T47D (cell line): Measurements from ENCODE around the gene EXOC2.

Experiments used
- DNase-seq, 2 experiments: peaks; one replicate each; pipeline versions ENCODE4 v3.0.0 to v3.0.0-alpha.2; 2011 to 2012; ENCODE audit warnings: low read depth in 1 of 2, low spot score in 1 of 2
- JUND ChIP-seq: IDR thresholded peaks from 2 replicates; pipeline ENCODE4 v1.6.1; 2012; ENCODE audit warnings: low read depth
- in situ Hi-C: cut with HindIII; loops from 2 replicates; pipeline ENCODE4 v1.10.0; 2016; ENCODE audit warnings: low sequenced_read_pairs, low pct_unique_long_range_greater_than_20kb

EXOC2 gene

GRCh38 chr6:692858-693722, at the start of gene EXOC2:
Gene EXOC2, minus strand, starts transcription at chr6:693139. Its CDS starts 55,321 bp downstream, at chr6:637818.
- TF ChIP-seq JUND: no peak
- peak; percentile 60 to 89 for DNase-seq
- in situ Hi-C loops: no loop called here

GRCh38 chr6:741410-742339, 48.7 kb upstream of the EXOC2 start:
- no peak for TF ChIP-seq JUND
- in situ Hi-C loops: no loop called here
- no peak for DNase-seq

- in situ Hi-C loops: no loop called here
Observed at GRCh38 chr6:736657-737446, 43.9 kb upstream of the EXOC2 start.

GRCh38 chr6:733431-734219, 40.7 kb upstream of the EXOC2 start:
- in situ Hi-C loops: no loop called here
- no peak for TF ChIP-seq JUND
- no peak for DNase-seq

More at GRCh38 chr6:736657-737446, 43.9 kb upstream of the EXOC2 start:
- no peak for TF ChIP-seq JUND
- no peak for DNase-seq

- no peak for DNase-seq
- in situ Hi-C loops: no loop called here
Observed at GRCh38 chr6:731924-732323, 39.0 kb upstream of the EXOC2 start.

GRCh38 chr6:729606-730320, 36.8 kb upstream of the EXOC2 start:
- no peak for DNase-seq
- TF ChIP-seq JUND: no peak
- in situ Hi-C loops: no loop called here

More at GRCh38 chr6:731924-732323, 39.0 kb upstream of the EXOC2 start:
- TF ChIP-seq JUND: no peak

- no peak for DNase-seq
- TF ChIP-seq JUND: no peak
- in situ Hi-C loops: no loop called here
Observed at GRCh38 chr6:727856-728255, 34.9 kb upstream of the EXOC2 start.

GRCh38 chr6:723540-723939, 30.6 kb upstream of the EXOC2 start:
- TF ChIP-seq JUND: no peak
- in situ Hi-C loops: no loop called here
- DNase-seq: no peak

- in situ Hi-C loops: no loop called here
- TF ChIP-seq JUND: no peak
- DNase-seq: no peak
Observed at GRCh38 chr6:722608-723007, 29.7 kb upstream of the EXOC2 start.

GRCh38 chr6:722077-722524, 29.2 kb upstream of the EXOC2 start:
- peak; percentile 75 to 88 for DNase-seq
- in situ Hi-C loops: no loop called here
- TF ChIP-seq JUND: no peak

- TF ChIP-seq JUND: no peak
- in situ Hi-C loops: no loop called here
- no peak for DNase-seq
Observed at GRCh38 chr6:718345-718744, 25.4 kb upstream of the EXOC2 start.
